Panc1 (cell line): Measurements from ENCODE around the gene RPS6KA3. TPM values are rescaled to one million over a fixed set of nuclear protein-coding genes. Genes with fewer than 3 reads are reported as not detected.
"Not testable (repeated sequence)": the region's sequence is repeated elsewhere in the genome, so short reads cannot be mapped to it uniquely, and the experiment has no call there.

ENCODE experiments used
- ATAC-seq: fragments of 200-7000 bp; cut with Tn5 transposase; 2 replicates; pipeline ENCODE4 v1.9.1; 2020; ENCODE audit warnings: mild to moderate bottlenecking, moderate library complexity
- BruUV-seq: library from RNA; stranded (reverse); fragments of 400-500 nt; replicated peaks from 2 replicates; lab custom pipeline; 2021; lab: Mats Ljungman, UMichigan
- CTCF ChIA-PET: fragments of 300-600 bp; sonication (Branson Sonifier 250); formaldehyde crosslinking; loops from one replicate; lab custom pipeline; 2022; ENCODE audit warnings: antibody characterized with exemption; lab: Charles Lee
- POLR2A ChIA-PET: fragments of 300-600 bp; sonication (Branson Sonifier 250); formaldehyde crosslinking; loops from one replicate; lab custom pipeline; 2022; ENCODE audit warnings: antibody characterized with exemption; lab: Charles Lee
- DNase-seq: peaks from one replicate; pipeline ENCODE4 v3.0.0-alpha.2; 2010; ENCODE audit warnings: low read depth, low spot score
- H3K27ac ChIP-seq: 2 replicates; pipeline ENCODE4 v1.5.1; 2011; ENCODE audit warnings: mild to moderate bottlenecking, low read length, inconsistent platforms
- H3K27me3 ChIP-seq: fragments of 200-500 bp; sonication (Bioruptor generic); 2 replicates; pipeline ENCODE4 v1.6.0; 2014; ENCODE audit warnings: low read length, inconsistent platforms; ENCODE audit not compliant: control insufficient read depth, insufficient read depth
- H3K36me3 ChIP-seq: fragments of 200-500 bp; sonication (Bioruptor generic); 2 replicates; pipeline ENCODE4 v1.5.1; 2014; ENCODE audit warnings: inconsistent platforms, mild to moderate bottlenecking, low read length, moderate library complexity; ENCODE audit not compliant: control insufficient read depth, insufficient read depth
- H3K4me1 ChIP-seq: 2 replicates; pipeline ENCODE4 v1.5.1; 2011; ENCODE audit warnings: inconsistent platforms, mild to moderate bottlenecking, low read length, moderate library complexity; ENCODE audit not compliant: control insufficient read depth, insufficient read depth
- H3K4me3 ChIP-seq, 2 experiments: 2 replicates each; pipeline ENCODE4 v1.5.1; 2011 to 2012; ENCODE audit warnings: low read depth in 2 of 2, low read length in 2 of 2, mild to moderate bottlenecking in 2 of 2, inconsistent platforms in 1 of 2, moderate library complexity in 1 of 2
- H3K9me3 ChIP-seq: fragments of 200-500 bp; sonication (Bioruptor generic); 2 replicates; pipeline ENCODE4 v1.5.1; 2014; ENCODE audit warnings: low read depth, mild to moderate bottlenecking, inconsistent platforms, low read length, moderate library complexity; ENCODE audit not compliant: control insufficient read depth, insufficient read depth
- POLR2AphosphoS5 ChIP-seq: IDR thresholded peaks from 2 replicates; pipeline ENCODE4 v1.6.1; 2012; ENCODE audit warnings: mild to moderate bottlenecking, low read depth, low read length, moderate library complexity
- SIN3A ChIP-seq: IDR thresholded peaks from 2 replicates; pipeline ENCODE4 v1.6.1; 2012; ENCODE audit warnings: low read depth, mild to moderate bottlenecking, low read length, moderate library complexity, borderline replicate concordance; ENCODE audit not compliant: insufficient read depth
- TCF7L2 ChIP-seq: IDR thresholded peaks from 2 replicates; pipeline ENCODE4 v1.6.1; 2011; ENCODE audit warnings: mild to moderate bottlenecking, low read depth, low read length, inconsistent platforms
- in situ Hi-C: cut with HindIII; loops from 2 replicates; pipeline ENCODE4 v1.10.0; 2016; ENCODE audit warnings: low sequenced_read_pairs, low pct_unique_long_range_greater_than_20kb
- intact Hi-C: fragments of 100-400 bp; cut with micrococcal nuclease; formaldehyde crosslinking; loops from one replicate; pipeline ENCODE4 v1.10.0; 2022; ENCODE audit not compliant: unreplicated experiment
- total RNA-seq: library from RNA; stranded (reverse); gene quantifications from one replicate; pipeline ENCODE4 v1.2.1, GENCODE V29; 2021; ENCODE audit not compliant: unreplicated experiment
- TF ChIP-seq, protein P1 (sequence below), 2 experiments: IDR thresholded peaks; 2 replicates each; pipeline ENCODE4 v1.6.1; 2011 to 2012; ENCODE audit warnings: low read depth in 2 of 2, control low read depth in 1 of 2, low read length in 1 of 2, mild to moderate bottlenecking in 1 of 2, moderate library complexity in 1 of 2; ENCODE audit not compliant: insufficient read depth in 1 of 2
- TF ChIP-seq, protein P2 (sequence below): fragments of 450-650 bp; IDR thresholded peaks from 2 replicates; pipeline ENCODE4 v1.5.1; 2017; ENCODE audit warnings: mild to moderate bottlenecking

Gene RPS6KA3
- total RNA-seq, 1 experiment from 2014 or later = 40.5 TPM

DNA sequence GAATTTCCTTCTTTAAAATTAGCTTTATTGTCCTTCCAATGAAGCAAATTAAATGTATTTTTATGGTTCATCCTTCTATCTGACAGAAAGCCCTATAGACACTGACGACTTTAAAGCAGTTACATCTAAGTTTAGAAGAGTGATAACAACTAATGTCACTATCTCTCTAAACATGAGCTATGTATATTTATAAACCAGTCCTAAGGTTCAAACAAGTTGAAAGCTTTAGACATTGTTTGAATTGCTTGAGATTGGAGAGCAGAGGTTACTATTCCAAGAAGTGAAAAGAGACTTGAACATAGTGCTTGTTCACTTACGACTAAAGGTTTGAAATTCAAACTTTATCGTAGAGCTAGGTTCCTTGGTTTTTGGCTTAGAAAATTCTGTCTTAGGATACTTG lies 94.8 kb downstream of the RPS6KA3 start:
- Histone ChIP-seq H3K9me3 (no peaks in the 10 kb centered on the region), H3K27ac (no peak overlapping the region), H3K4me1 (no peaks in the 10 kb centered on the region), H3K36me3 (peaks cover 3% of the 10 kb centered on the region), H3K27me3 (no peaks in the 10 kb centered on the region), H3K4me3 (no peak overlapping the region)
- in situ Hi-C loops (no loop called here), intact Hi-C loops (no loop called here)
- ChIA-PET POLR2A (no interaction called here), CTCF (no interaction called here)
- ATAC-seq (no peak), DNase-seq (no peak)
- BruUV-seq = no TSS peak
- TF ChIP-seq TCF7L2 (no peak), POLR2AphosphoS5 (no peak), SIN3A (no peak)
- TF ChIP-seq, protein P1, sequence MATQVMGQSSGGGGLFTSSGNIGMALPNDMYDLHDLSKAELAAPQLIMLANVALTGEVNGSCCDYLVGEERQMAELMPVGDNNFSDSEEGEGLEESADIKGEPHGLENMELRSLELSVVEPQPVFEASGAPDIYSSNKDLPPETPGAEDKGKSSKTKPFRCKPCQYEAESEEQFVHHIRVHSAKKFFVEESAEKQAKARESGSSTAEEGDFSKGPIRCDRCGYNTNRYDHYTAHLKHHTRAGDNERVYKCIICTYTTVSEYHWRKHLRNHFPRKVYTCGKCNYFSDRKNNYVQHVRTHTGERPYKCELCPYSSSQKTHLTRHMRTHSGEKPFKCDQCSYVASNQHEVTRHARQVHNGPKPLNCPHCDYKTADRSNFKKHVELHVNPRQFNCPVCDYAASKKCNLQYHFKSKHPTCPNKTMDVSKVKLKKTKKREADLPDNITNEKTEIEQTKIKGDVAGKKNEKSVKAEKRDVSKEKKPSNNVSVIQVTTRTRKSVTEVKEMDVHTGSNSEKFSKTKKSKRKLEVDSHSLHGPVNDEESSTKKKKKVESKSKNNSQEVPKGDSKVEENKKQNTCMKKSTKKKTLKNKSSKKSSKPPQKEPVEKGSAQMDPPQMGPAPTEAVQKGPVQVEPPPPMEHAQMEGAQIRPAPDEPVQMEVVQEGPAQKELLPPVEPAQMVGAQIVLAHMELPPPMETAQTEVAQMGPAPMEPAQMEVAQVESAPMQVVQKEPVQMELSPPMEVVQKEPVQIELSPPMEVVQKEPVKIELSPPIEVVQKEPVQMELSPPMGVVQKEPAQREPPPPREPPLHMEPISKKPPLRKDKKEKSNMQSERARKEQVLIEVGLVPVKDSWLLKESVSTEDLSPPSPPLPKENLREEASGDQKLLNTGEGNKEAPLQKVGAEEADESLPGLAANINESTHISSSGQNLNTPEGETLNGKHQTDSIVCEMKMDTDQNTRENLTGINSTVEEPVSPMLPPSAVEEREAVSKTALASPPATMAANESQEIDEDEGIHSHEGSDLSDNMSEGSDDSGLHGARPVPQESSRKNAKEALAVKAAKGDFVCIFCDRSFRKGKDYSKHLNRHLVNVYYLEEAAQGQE (IDR thresholded peaks at IDR 0.05; ENCODE audit: insufficient read depth in 1 of 2, low read depth in 2 of 2, low read length in 1 of 2) = no peak
- TF ChIP-seq, protein P2, sequence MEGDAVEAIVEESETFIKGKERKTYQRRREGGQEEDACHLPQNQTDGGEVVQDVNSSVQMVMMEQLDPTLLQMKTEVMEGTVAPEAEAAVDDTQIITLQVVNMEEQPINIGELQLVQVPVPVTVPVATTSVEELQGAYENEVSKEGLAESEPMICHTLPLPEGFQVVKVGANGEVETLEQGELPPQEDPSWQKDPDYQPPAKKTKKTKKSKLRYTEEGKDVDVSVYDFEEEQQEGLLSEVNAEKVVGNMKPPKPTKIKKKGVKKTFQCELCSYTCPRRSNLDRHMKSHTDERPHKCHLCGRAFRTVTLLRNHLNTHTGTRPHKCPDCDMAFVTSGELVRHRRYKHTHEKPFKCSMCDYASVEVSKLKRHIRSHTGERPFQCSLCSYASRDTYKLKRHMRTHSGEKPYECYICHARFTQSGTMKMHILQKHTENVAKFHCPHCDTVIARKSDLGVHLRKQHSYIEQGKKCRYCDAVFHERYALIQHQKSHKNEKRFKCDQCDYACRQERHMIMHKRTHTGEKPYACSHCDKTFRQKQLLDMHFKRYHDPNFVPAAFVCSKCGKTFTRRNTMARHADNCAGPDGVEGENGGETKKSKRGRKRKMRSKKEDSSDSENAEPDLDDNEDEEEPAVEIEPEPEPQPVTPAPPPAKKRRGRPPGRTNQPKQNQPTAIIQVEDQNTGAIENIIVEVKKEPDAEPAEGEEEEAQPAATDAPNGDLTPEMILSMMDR = no peak

DNA sequence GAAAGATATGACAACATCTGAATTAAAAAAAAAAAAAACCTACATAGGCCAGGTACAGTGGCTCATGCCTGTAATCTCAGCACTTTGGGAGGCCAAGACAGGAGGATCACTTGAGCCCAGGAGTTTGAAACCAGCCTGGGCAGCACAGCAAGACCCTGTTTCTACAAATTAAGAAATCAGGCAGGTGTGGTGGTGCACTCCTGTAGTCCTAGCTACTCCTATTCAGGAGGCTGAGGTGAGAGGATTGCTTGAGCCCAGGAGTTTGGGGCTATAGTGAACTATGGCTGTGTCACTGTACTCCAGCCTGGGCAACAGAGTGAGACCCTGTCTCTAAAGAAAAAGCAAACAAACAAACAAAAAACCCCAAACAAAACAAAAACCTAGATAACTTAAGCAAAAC lies 104.2 kb downstream of the RPS6KA3 start:
- CTCF ChIA-PET, H3K4me3 ChIP-seq, POLR2A ChIA-PET, intact Hi-C loops, H3K9me3 ChIP-seq, in situ Hi-C loops, BruUV-seq, ATAC-seq, H3K36me3 ChIP-seq, H3K27me3 ChIP-seq, H3K4me1 ChIP-seq, DNase-seq, H3K27ac ChIP-seq: not testable (repeated sequence)

DNA sequence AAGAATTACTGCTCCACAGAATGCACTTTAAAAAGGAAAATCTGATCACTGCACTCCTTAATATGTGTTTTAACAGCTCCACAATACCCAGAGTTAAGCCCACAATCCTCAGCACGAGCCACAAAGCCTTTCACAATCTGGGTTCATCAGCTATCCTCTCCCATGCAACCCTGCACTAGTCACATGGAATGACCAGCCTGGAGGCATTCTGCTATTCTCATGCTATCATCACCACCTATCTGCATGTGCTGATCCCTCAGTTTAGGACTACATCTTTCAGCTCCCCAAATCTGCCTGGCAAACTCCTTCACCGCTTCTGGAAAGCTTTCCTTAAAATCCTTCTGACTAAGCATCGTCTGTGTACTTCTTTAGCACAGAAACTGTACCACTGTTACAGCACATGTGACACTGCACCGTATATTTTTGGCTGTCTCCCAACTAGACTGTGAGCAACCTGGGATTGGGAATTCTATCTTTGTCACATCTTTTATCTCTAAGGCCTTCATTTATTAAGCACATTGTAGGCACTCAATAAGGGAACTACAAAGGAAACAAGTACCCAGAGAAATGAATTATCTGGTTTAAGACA lies 106.8 kb downstream of the RPS6KA3 start:
- no peaks in the 10 kb centered on the region for H3K27me3 ChIP-seq
- intact Hi-C loops (no loop called here), in situ Hi-C loops (no loop called here)
- H3K27ac ChIP-seq = no peak overlapping the region
- ChIA-PET CTCF (no interaction called here), POLR2A (no interaction called here)
- no peaks in the 10 kb centered on the region for H3K9me3 ChIP-seq
- TF ChIP-seq, protein P2 = no peak
- TF ChIP-seq TCF7L2 (no peak), SIN3A (no peak), POLR2AphosphoS5 (no peak)
- TF ChIP-seq, protein P1 (IDR thresholded peaks at IDR 0.05; ENCODE audit: insufficient read depth in 1 of 2, low read depth in 2 of 2, low read length in 1 of 2) = no peak
- H3K36me3 ChIP-seq = peaks cover 2% of the 10 kb centered on the region; the same call in 1 of the 2 replicates
- DNase-seq = no peak
- H3K4me1 ChIP-seq = no peaks in the 10 kb centered on the region
- no peak for ATAC-seq
- no TSS peak for BruUV-seq
- no peak overlapping the region for H3K4me3 ChIP-seq
